Measurements from ENCODE around the gene CCDC107. TPM values are rescaled to one million over a fixed set of nuclear protein-coding genes. Genes with fewer than 3 reads are reported as not detected.

The CCDC107 gene
- total RNA-seq, 1 experiment from 2014 or later: 12.0 TPM

GRCh38 chr9:35665471-35665818, 7.4 kb downstream of the CCDC107 start:
- no peak overlapping the region for H3K18ac ChIP-seq (ENCODE audit: insufficient read length, low read depth, low read length)
- no peaks in the 10 kb centered on the region; the same call in 1 of the 2 replicates for H3K4me1 ChIP-seq (ENCODE audit: insufficient read depth, low read length)
- H3T11ph ChIP-seq (ENCODE audit: low read length): no peak overlapping the region
- Mint-ChIP-seq H3K27me3 (ENCODE audit: low read depth) (peaks cover 9% of the 10 kb centered on the region), H3K36me3 (ENCODE audit: insufficient read depth in 1 of 3, low read depth in 3 of 3) (peaks cover 20 to 29% (median 24%) of the 10 kb centered on the region in 3 experiments), H3K4me1 (peaks cover 21 to 33% of the 10 kb centered on the region in 2 experiments), H3K4me3 (peak overlapping the region; percentile 80 to 83), H3K27ac (peak overlapping the region in 1 of 3 experiments; percentile 60; a peak in 1 of 7 replicates), H3K9me3 (no peaks in the 10 kb centered on the region)
- H3K56ac ChIP-seq (ENCODE audit: insufficient read length, low read depth, low read length): no peak overlapping the region
- no peak overlapping the region for H2BK15ac ChIP-seq (ENCODE audit: low read depth, low read length)
- DNase-seq: no peak
- H3K79me1 ChIP-seq (ENCODE audit: insufficient read depth, low read depth, low read length, poor library complexity, severe bottlenecking): no peaks in the 10 kb centered on the region
- no peak overlapping the region for H4K91ac ChIP-seq (ENCODE audit: insufficient read length, low read depth, low read length)
- no peak overlapping the region for H2AFZ ChIP-seq (ENCODE audit: low read length)
- H3K27ac ChIP-seq (ENCODE audit: insufficient read length, low read depth, low read length): no peak overlapping the region
- H3K23ac ChIP-seq (ENCODE audit: insufficient read length, low read depth, low read length): no peak overlapping the region
- H4K5ac ChIP-seq (ENCODE audit: insufficient read length, low read depth, low read length): no peak overlapping the region
- WGBS (ENCODE audit: extremely low coverage, insufficient read length, low lambda C conversion rate): no CpG with 5 or more reads among the region's 5 CpGs
- H3K4ac ChIP-seq (ENCODE audit: low read depth, low read length): no peak overlapping the region
- H3K23me2 ChIP-seq (ENCODE audit: insufficient read length, low read depth, low read length, poor library complexity, severe bottlenecking): peaks cover 8% of the 10 kb centered on the region
- H2BK12ac ChIP-seq (ENCODE audit: insufficient read length, low read depth, low read length): no peak overlapping the region
- no peak overlapping the region for H3K9ac ChIP-seq (ENCODE audit: extremely low read depth, insufficient read length, low read length)
- no peaks in the 10 kb centered on the region for H3K27me3 ChIP-seq (ENCODE audit: insufficient read depth, low read length)
- no peaks in the 10 kb centered on the region for H4K20me1 ChIP-seq (ENCODE audit: control insufficient read depth, insufficient read depth, insufficient read length)
- no peaks in the 10 kb centered on the region for H3K79me2 ChIP-seq (ENCODE audit: insufficient read depth, low read length)
- TF ChIP-seq, protein P1, sequence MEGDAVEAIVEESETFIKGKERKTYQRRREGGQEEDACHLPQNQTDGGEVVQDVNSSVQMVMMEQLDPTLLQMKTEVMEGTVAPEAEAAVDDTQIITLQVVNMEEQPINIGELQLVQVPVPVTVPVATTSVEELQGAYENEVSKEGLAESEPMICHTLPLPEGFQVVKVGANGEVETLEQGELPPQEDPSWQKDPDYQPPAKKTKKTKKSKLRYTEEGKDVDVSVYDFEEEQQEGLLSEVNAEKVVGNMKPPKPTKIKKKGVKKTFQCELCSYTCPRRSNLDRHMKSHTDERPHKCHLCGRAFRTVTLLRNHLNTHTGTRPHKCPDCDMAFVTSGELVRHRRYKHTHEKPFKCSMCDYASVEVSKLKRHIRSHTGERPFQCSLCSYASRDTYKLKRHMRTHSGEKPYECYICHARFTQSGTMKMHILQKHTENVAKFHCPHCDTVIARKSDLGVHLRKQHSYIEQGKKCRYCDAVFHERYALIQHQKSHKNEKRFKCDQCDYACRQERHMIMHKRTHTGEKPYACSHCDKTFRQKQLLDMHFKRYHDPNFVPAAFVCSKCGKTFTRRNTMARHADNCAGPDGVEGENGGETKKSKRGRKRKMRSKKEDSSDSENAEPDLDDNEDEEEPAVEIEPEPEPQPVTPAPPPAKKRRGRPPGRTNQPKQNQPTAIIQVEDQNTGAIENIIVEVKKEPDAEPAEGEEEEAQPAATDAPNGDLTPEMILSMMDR (conservative IDR thresholded peaks at IDR 0.05): 0 out of 3 replicates have a peak, but pooled peaks have one; percentile 8
- H3K4me2 ChIP-seq (ENCODE audit: insufficient read depth, insufficient read length, low read length): no peak overlapping the region
- no peak overlapping the region for H2BK20ac ChIP-seq (ENCODE audit: low read depth, low read length, poor library complexity, severe bottlenecking)
- no peak overlapping the region for H2AK5ac ChIP-seq (ENCODE audit: insufficient read length, low read length)
- no peak overlapping the region for H2BK5ac ChIP-seq (ENCODE audit: insufficient read length, low read length)
- H2BK120ac ChIP-seq (ENCODE audit: low read depth, low read length, poor library complexity, severe bottlenecking): no peak overlapping the region
- H4K8ac ChIP-seq (replicated peaks; ENCODE audit: insufficient read length, low read depth, low read length): no peak overlapping the region
- no peak overlapping the region for H3K14ac ChIP-seq (ENCODE audit: insufficient read depth, low read length)
- H3K9me3 ChIP-seq (ENCODE audit: control insufficient read depth, low read depth, low read length): no peaks in the 10 kb centered on the region

Data from H9 (cell line).